GM21381 (cell line): ENCODE measurements around the gene LLGL1.
"Not testable (repeated sequence)": the region's sequence is repeated elsewhere in the genome, so short reads cannot be mapped to it uniquely, and the experiment has no call there.

ENCODE experiments used
- ATAC-seq: cut with Tn5 transposase; IDR thresholded peaks from one replicate; pipeline ENCODE4 v1.9.1; 2021; ENCODE audit warnings: mild to moderate bottlenecking, moderate library complexity; ENCODE audit not compliant: unreplicated experiment

Gene LLGL1

DNA sequence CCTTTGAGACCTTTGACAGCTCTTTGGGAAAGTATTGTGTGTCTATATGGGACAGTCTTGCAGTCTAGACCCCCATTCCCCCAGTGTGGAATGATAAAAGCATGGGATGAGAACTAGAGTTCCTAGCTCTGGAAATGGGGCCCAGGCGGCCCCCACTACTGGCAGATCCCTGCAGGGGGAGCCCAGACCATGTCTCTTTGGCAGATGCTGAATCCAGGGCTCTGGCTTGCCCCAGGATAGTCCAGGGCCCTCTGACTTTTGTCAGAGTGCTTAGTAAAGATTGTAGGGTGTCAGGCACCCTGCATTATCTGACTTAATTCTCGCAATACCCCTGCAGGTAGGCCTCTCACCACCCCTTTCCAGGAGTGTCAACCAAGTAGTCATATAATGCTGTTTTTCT, 33.5 kb upstream of the LLGL1 start:
- ATAC-seq = no peak

- no peak for ATAC-seq
Observed at GRCh38 chr17:18194394-18194793, 31.0 kb upstream of the LLGL1 start.

GRCh38 chr17:18194804-18195203, 30.6 kb upstream of the LLGL1 start:
- ATAC-seq = no peak

- no peak for ATAC-seq
Observed at GRCh38 chr17:18195246-18195645, 30.2 kb upstream of the LLGL1 start.

GRCh38 chr17:18197535-18198194, 27.8 kb upstream of the LLGL1 start:
- no peak for ATAC-seq

DNA sequence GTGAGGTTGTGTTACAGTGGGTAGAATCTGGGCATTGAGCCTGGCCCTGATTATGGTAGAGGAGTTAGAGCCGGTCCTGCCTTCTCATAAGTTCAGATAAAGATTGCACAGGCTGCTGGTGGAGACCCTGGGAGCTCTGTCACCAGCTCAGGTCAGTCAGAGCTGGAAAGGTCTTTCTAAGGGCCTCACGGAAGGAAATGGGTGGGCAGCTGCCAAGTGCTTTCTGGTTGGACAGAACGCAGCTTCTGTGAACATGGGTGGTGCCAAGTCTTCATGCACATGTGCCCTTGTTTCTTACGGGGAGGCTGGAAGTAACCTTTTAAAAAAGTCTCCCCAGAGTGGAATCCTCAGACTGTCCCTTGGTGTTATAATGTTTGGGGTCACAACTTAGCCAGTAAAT, 26.9 kb upstream of the LLGL1 start:
- ATAC-seq = no peak

GRCh38 chr17:18201108-18201507, 24.3 kb upstream of the LLGL1 start:
- no peak for ATAC-seq

DNA sequence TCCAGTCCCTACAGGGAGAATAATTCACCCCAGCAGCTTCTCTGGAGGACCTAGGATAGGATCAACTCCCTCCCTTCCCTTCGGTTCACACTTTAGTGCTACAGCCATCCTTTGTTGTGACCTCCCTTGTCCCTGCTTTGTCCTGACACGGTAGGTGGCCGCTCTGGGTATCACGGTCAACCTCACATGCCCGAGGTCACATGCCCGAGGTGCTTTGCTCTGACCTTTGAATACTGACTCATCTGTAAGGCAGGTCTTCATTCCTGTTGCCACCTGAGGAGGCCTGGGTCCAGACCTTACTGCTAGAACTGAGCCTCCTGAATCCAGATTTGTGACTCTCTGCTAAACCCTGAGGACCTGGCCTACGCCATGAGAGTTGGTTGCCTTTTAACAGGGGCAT, 22.1 kb upstream of the LLGL1 start:
- ATAC-seq = no peak

GRCh38 chr17:18205861-18206260, 19.6 kb upstream of the LLGL1 start:
- ATAC-seq = no peak

GRCh38 chr17:18206962-18207361, 18.5 kb upstream of the LLGL1 start:
- no peak for ATAC-seq

DNA sequence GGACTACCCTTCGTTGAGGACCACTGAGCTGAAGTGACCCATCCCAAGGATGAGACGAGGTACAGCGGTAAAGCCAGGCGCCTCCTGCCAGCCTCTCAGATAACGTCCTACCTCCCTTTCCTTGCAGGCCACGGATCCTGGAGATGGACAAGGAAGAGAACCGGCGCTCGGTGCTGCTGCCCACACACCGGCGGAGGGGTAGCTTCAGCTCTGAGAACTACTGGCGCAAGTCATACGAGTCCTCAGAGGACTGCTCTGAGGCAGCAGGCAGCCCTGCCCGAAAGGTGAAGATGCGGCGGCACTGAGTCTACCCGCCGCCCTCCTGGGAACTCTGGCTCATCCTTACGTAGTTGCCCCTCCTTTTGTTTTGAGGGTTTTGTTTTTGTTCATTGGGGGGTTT, 17.3 kb upstream of the LLGL1 start:
- no peak for ATAC-seq

GRCh38 chr17:18213666-18214270, 11.7 kb upstream of the LLGL1 start:
- ATAC-seq = no peak

- ATAC-seq = not testable (repeated sequence)
Observed at GRCh38 chr17:18216906-18217305, 8.5 kb upstream of the LLGL1 start.

GRCh38 chr17:18217412-18218015, 7.9 kb upstream of the LLGL1 start:
- ATAC-seq = no peak

- no peak for ATAC-seq
Observed at GRCh38 chr17:18218756-18219415, 6.5 kb upstream of the LLGL1 start.

DNA sequence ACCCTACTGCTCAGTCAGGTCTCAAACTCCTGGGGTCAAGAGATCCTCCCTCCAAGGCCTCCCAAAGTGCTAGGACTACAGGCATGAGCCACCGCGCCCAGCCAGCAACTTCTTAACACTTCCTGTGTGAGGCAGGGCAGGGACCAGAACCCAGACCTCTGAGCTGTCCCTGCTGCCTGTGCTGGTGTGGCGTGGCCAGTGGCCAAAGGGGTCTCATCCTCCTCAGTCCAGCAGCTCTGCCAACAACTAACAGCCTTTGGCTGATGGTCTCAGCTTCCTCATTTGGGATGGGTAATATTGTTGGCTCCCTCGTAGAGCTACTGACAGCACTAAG, 1.4 kb upstream of the LLGL1 start:
- ATAC-seq = no peak

GRCh38 chr17:18224387-18225120, 881 bp upstream of the LLGL1 start:
- no peak for ATAC-seq

- ATAC-seq = peak; percentile 26
Observed at GRCh38 chr17:18225642-18226283, 328 bp downstream of the LLGL1 start.

DNA sequence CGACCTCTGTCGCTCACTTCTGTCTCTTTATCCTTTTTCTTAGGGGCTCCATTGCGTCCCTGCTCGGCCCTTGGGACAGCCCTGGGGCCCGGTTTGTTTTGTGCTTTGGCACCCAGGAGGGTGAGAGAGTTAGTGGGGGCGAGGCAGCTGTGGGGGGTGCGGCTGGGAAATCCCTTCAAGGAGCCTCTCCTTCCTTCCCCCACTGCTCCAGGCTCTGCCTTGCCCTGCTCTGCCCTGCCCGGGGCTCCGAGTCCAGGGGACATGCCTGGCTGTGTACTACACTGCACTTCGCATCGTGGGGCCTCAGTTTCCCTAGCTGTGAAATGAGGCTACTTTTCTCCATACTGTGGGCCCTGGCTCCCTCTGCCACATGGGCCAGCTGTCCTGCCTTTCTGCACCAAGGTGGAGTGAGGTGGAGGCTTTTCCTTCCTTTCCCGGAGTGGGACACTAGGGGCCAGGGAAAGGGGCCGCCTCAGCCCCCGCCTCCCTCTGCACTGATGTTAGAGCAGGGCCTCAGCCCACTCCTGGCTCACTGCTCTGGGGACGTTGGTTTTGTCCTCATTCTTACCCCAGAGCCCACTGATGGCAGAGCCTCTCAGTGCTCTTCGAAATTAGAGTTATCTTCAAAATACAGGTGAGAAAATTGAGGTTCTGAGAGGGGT, 980 bp downstream of the LLGL1 start:
- no peak for ATAC-seq

DNA sequence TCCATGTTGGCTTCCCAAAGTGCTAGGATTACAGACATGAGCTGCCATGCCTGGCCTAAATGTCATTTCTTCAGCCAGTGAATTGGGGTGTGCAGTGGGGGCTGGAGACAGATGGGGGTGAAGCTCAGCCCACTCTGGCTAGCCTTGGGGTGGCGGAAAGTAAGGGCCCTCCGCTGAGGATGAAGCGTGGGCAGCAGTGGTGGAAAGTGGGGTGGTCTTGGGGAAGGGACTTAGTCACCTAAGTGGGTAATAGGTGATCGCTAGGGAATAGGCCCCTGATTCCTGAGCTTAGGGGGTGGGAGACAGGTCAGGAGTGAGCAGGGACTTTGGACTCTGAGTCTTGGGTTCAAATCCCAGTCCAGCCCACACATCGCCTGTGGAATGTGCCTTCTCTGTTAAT, 2.2 kb downstream of the LLGL1 start:
- no peak for ATAC-seq
